K562 (cell line): Measurements from ENCODE around the gene TARS1. TPM values are rescaled to one million over a fixed set of nuclear protein-coding genes. Genes with fewer than 3 reads are reported as not detected.

ENCODE experiments used
- MTA3 ChIP-seq: fragments of 450-650 bp; formaldehyde crosslinking; IDR thresholded peaks from 2 replicates; pipeline ENCODE4 v1.6.1; 2017; ENCODE audit warnings: mild to moderate bottlenecking, borderline replicate concordance
- NR2F6 ChIP-seq: fragments of 450-650 bp; formaldehyde crosslinking; IDR thresholded peaks from 2 replicates; pipeline ENCODE4 v1.4.0; 2020; ENCODE audit warnings: mild to moderate bottlenecking
- RFX1 ChIP-seq: fragments of 450-650 bp; IDR thresholded peaks from 2 replicates; pipeline ENCODE4 v1.6.1; 2016; ENCODE audit warnings: mild to moderate bottlenecking, moderate library complexity
- SIN3B ChIP-seq: fragments of 450-650 bp; IDR thresholded peaks from 2 replicates; pipeline ENCODE4 v1.6.1; 2017; ENCODE audit warnings: low read depth, mild to moderate bottlenecking, moderate library complexity
- ZC3H4 ChIP-seq: sonication (generic); formaldehyde crosslinking; IDR thresholded peaks from 2 replicates; pipeline ENCODE4 v1.9.0; 2021; ENCODE audit warnings: missing genetic modification reagents, borderline replicate concordance
- polyA plus RNA-seq, 8 experiments: library from polyadenylated mRNA; depleted of rRNA in 4 of 8; stranded (reverse) in 5 of 8; unstranded in 3 of 8; fragments of >200 nt; fragmentation: Nextera tagmentation in 2 of 8; fragmentation: Illumina TruSeq in 1 of 8; extraction: Ambion mirVana in 2 of 8; extraction: Trizol in 1 of 8; gene quantifications; 2 replicates each; pipeline versions ENCODE4 v1.2.1 to v1.2.3, GENCODE V29; 2011 to 2014; ENCODE audit warnings: inconsistent platforms in 1 of 8, missing spikeins in 1 of 8
- total RNA-seq, 7 experiments: library from RNA; depleted of rRNA in 6 of 7; stranded (reverse); fragments of >200 nt in 6 of 7; fragmentation: Illumina TruSeq in 2 of 7; extraction: Trizol in 2 of 7; gene quantifications; 2 replicates each; pipeline versions ENCODE4 v1.2.1 to v1.2.3, GENCODE V29; 2011 to 2021; ENCODE audit warnings: low replicate concordance in 1 of 7
- TF ChIP-seq, protein P1 (sequence below): fragments of 250-450 bp; sonication (Bioruptor Pico); IDR thresholded peaks from 2 replicates; pipeline ENCODE4 v1.9.0; 2021; ENCODE audit warnings: mild to moderate bottlenecking, inconsistent platforms
- TF ChIP-seq, protein P2 (sequence below): IDR thresholded peaks from 2 replicates; pipeline ENCODE4 v1.6.1; 2011; ENCODE audit warnings: borderline replicate concordance, low read depth, mild to moderate bottlenecking, moderate library complexity, low read length; ENCODE audit not compliant: insufficient read depth, poor library complexity, severe bottlenecking
- TF ChIP-seq, protein P3 (sequence below): fragments of 450-650 bp; IDR thresholded peaks from 2 replicates; pipeline ENCODE4 v1.6.1; 2014; ENCODE audit warnings: low read depth, mild to moderate bottlenecking, moderate library complexity, borderline replicate concordance
- TF ChIP-seq, protein P4 (sequence below): fragments of 250-450 bp; sonication (Bioruptor Pico); IDR thresholded peaks from 2 replicates; pipeline ENCODE4 v1.4.0; 2020
- TF ChIP-seq, protein P5 (sequence below): fragments of 200-800 bp; sonication (Bioruptor generic); IDR thresholded peaks from 2 replicates; pipeline ENCODE4 v1.6.1; 2017; ENCODE audit warnings: missing genetic modification characterization, missing compliant biosample characterization
- TF ChIP-seq, protein P6 (sequence below): fragments of 450-650 bp; formaldehyde crosslinking; IDR thresholded peaks from 2 replicates; pipeline ENCODE4 v1.4.0; 2020; ENCODE audit warnings: mild to moderate bottlenecking, moderate library complexity
- TF ChIP-seq, protein P7 (sequence below): fragments of 250-450 bp; sonication (Bioruptor Pico); IDR thresholded peaks from 2 replicates; pipeline ENCODE4 v1.5.0; 2021

Gene TARS1
- total and polyA plus RNA-seq, 9 of the 15 experiments (the other 6 are each of a cell fraction or from before 2014, with no cell fraction given), result 263 to 518 (median 439) TPM

DNA sequence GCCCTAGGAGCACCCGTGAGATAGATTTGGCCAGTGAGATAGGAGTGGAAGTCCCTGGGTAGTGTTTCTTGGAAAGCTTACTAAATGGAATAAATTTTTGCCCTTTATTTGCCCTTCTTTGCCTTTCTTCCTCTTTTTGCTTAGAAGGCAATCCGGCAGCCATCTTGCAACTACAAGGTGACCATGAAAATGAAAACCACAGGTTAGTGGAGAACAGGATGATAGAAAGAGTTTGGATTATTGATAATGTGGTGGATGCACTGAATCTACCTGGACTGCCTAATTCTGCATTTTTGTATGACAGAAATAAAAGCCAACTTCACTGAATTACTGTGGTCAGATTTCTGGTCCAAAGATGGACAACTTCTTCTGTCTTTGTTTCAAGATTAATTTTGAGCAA lies 33.2 kb downstream of the TARS1 start (continued):
- TF ChIP-seq, protein P1, sequence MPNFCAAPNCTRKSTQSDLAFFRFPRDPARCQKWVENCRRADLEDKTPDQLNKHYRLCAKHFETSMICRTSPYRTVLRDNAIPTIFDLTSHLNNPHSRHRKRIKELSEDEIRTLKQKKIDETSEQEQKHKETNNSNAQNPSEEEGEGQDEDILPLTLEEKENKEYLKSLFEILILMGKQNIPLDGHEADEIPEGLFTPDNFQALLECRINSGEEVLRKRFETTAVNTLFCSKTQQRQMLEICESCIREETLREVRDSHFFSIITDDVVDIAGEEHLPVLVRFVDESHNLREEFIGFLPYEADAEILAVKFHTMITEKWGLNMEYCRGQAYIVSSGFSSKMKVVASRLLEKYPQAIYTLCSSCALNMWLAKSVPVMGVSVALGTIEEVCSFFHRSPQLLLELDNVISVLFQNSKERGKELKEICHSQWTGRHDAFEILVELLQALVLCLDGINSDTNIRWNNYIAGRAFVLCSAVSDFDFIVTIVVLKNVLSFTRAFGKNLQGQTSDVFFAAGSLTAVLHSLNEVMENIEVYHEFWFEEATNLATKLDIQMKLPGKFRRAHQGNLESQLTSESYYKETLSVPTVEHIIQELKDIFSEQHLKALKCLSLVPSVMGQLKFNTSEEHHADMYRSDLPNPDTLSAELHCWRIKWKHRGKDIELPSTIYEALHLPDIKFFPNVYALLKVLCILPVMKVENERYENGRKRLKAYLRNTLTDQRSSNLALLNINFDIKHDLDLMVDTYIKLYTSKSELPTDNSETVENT (CRISPR knock-in tag), result no peak
- TF ChIP-seq, protein P2, sequence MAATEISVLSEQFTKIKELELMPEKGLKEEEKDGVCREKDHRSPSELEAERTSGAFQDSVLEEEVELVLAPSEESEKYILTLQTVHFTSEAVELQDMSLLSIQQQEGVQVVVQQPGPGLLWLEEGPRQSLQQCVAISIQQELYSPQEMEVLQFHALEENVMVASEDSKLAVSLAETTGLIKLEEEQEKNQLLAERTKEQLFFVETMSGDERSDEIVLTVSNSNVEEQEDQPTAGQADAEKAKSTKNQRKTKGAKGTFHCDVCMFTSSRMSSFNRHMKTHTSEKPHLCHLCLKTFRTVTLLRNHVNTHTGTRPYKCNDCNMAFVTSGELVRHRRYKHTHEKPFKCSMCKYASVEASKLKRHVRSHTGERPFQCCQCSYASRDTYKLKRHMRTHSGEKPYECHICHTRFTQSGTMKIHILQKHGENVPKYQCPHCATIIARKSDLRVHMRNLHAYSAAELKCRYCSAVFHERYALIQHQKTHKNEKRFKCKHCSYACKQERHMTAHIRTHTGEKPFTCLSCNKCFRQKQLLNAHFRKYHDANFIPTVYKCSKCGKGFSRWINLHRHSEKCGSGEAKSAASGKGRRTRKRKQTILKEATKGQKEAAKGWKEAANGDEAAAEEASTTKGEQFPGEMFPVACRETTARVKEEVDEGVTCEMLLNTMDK, result no peak
- TF ChIP-seq, protein P3, sequence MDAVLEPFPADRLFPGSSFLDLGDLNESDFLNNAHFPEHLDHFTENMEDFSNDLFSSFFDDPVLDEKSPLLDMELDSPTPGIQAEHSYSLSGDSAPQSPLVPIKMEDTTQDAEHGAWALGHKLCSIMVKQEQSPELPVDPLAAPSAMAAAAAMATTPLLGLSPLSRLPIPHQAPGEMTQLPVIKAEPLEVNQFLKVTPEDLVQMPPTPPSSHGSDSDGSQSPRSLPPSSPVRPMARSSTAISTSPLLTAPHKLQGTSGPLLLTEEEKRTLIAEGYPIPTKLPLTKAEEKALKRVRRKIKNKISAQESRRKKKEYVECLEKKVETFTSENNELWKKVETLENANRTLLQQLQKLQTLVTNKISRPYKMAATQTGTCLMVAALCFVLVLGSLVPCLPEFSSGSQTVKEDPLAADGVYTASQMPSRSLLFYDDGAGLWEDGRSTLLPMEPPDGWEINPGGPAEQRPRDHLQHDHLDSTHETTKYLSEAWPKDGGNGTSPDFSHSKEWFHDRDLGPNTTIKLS, result no peak
- TF ChIP-seq, protein P4, sequence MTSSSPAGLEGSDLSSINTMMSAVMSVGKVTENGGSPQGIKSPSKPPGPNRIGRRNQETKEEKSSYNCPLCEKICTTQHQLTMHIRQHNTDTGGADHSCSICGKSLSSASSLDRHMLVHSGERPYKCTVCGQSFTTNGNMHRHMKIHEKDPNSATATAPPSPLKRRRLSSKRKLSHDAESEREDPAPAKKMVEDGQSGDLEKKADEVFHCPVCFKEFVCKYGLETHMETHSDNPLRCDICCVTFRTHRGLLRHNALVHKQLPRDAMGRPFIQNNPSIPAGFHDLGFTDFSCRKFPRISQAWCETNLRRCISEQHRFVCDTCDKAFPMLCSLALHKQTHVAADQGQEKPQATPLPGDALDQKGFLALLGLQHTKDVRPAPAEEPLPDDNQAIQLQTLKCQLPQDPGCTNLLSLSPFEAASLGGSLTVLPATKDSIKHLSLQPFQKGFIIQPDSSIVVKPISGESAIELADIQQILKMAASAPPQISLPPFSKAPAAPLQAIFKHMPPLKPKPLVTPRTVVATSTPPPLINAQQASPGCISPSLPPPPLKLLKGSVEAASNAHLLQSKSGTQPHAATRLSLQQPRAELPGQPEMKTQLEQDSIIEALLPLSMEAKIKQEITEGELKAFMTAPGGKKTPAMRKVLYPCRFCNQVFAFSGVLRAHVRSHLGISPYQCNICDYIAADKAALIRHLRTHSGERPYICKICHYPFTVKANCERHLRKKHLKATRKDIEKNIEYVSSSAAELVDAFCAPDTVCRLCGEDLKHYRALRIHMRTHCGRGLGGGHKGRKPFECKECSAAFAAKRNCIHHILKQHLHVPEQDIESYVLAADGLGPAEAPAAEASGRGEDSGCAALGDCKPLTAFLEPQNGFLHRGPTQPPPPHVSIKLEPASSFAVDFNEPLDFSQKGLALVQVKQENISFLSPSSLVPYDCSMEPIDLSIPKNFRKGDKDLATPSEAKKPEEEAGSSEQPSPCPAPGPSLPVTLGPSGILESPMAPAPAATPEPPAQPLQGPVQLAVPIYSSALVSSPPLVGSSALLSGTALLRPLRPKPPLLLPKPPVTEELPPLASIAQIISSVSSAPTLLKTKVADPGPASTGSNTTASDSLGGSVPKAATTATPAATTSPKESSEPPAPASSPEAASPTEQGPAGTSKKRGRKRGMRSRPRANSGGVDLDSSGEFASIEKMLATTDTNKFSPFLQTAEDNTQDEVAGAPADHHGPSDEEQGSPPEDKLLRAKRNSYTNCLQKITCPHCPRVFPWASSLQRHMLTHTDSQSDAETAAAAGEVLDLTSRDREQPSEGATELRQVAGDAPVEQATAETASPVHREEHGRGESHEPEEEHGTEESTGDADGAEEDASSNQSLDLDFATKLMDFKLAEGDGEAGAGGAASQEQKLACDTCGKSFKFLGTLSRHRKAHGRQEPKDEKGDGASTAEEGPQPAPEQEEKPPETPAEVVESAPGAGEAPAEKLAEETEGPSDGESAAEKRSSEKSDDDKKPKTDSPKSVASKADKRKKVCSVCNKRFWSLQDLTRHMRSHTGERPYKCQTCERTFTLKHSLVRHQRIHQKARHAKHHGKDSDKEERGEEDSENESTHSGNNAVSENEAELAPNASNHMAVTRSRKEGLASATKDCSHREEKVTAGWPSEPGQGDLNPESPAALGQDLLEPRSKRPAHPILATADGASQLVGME (CRISPR knock-in tag), result no peak
- no peak for TF ChIP-seq RFX1
- no peak for TF ChIP-seq NR2F6
- TF ChIP-seq, protein P5, sequence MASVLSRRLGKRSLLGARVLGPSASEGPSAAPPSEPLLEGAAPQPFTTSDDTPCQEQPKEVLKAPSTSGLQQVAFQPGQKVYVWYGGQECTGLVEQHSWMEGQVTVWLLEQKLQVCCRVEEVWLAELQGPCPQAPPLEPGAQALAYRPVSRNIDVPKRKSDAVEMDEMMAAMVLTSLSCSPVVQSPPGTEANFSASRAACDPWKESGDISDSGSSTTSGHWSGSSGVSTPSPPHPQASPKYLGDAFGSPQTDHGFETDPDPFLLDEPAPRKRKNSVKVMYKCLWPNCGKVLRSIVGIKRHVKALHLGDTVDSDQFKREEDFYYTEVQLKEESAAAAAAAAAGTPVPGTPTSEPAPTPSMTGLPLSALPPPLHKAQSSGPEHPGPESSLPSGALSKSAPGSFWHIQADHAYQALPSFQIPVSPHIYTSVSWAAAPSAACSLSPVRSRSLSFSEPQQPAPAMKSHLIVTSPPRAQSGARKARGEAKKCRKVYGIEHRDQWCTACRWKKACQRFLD, result no peak
- TF ChIP-seq SIN3B, result no peak
- TF ChIP-seq MTA3, result no peak
- no peak for TF ChIP-seq ZC3H4 (CRISPR knock-in tag)
- TF ChIP-seq, protein P6, sequence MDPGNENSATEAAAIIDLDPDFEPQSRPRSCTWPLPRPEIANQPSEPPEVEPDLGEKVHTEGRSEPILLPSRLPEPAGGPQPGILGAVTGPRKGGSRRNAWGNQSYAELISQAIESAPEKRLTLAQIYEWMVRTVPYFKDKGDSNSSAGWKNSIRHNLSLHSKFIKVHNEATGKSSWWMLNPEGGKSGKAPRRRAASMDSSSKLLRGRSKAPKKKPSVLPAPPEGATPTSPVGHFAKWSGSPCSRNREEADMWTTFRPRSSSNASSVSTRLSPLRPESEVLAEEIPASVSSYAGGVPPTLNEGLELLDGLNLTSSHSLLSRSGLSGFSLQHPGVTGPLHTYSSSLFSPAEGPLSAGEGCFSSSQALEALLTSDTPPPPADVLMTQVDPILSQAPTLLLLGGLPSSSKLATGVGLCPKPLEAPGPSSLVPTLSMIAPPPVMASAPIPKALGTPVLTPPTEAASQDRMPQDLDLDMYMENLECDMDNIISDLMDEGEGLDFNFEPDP (CRISPR knock-in tag), result no peak
- TF ChIP-seq, protein P7, sequence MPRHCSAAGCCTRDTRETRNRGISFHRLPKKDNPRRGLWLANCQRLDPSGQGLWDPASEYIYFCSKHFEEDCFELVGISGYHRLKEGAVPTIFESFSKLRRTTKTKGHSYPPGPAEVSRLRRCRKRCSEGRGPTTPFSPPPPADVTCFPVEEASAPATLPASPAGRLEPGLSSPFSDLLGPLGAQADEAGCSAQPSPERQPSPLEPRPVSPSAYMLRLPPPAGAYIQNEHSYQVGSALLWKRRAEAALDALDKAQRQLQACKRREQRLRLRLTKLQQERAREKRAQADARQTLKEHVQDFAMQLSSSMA (CRISPR knock-in tag), result no peak
